ENCODE results near the gene SEZ6L. TPM values are rescaled to one million over a fixed set of nuclear protein-coding genes. Genes with fewer than 3 reads are reported as not detected.

SEZ6L gene
- total and polyA plus RNA-seq, 12 donors: 0.01 to 2.5 (median 0.28) TPM

GRCh38 chr22:26364066-26365015, 195.1 kb downstream of the SEZ6L start:
- ATAC-seq: peak; percentile 72 to 91 (median 84)
- H3K9me3 ChIP-seq: no peaks in the 10 kb centered on the region
- 38 to 39% methylated on average over 12 of the region's 12 CpGs for WGBS, 2 donors
- peaks cover 2 to 11% (median 5%) of the 10 kb centered on the region in 9 donors for H3K4me1 ChIP-seq
- peak; percentile 27 to 75 (median 65) for TF ChIP-seq CTCF (IDR thresholded peaks at IDR 0.05)
- no peaks in the 10 kb centered on the region for H3K36me3 ChIP-seq
- H3K4me3 ChIP-seq: no peak overlapping the region
- intact Hi-C loops (cut with DNase I): loop anchor here in 8 of 10 donors (2.0 to 10.0 kb wide), 5 partner anchors 93 to 300 kb away; no protein-coding TSS in a partner anchor
- DNase-seq: peak; percentile 17 to 53
- H3K27me3 ChIP-seq: peaks cover 0 to 43% (median 27%) of the 10 kb centered on the region in 7 donors
- H3K27ac ChIP-seq: no peak overlapping the region

GRCh38 chr22:26367402-26368245, 198.4 kb downstream of the SEZ6L start:
- no peak overlapping the region for H3K27ac ChIP-seq
- TF ChIP-seq CTCF (IDR thresholded peaks at IDR 0.05): peak; percentile 50 to 82 (median 75)
- WGBS, 2 donors: 43 to 44% methylated on average over 19 of the region's 19 CpGs
- H3K9me3 ChIP-seq: no peaks in the 10 kb centered on the region
- no peaks in the 10 kb centered on the region for H3K4me1 ChIP-seq
- intact Hi-C loops (cut with DNase I): loop anchor here in 4 of 10 donors (10.0 kb wide), 2 partner anchors 97 to 297 kb away; no protein-coding TSS in a partner anchor
- no peak overlapping the region for H3K4me3 ChIP-seq
- ATAC-seq (no peak), DNase-seq (peak in 1 of 2 donors; percentile 8)
- peaks cover 0 to 33% (median 17%) of the 10 kb centered on the region in 7 donors for H3K27me3 ChIP-seq
- no peaks in the 10 kb centered on the region for H3K36me3 ChIP-seq

GRCh38 chr22:26372890-26373289, 203.6 kb downstream of the SEZ6L start:
- no peak overlapping the region for H3K27ac ChIP-seq
- WGBS, 2 donors: 83 to 92% methylated on average over 4 of the region's 4 CpGs
- no peak overlapping the region for H3K4me3 ChIP-seq
- TF ChIP-seq CTCF (IDR thresholded peaks at IDR 0.05): no peak
- H3K27me3 ChIP-seq: peaks cover 0 to 77% (median 40%) of the 10 kb centered on the region in 7 donors
- no peaks in the 10 kb centered on the region for H3K9me3 ChIP-seq
- DNase-seq (no peak), ATAC-seq (no peak)
- intact Hi-C loops (cut with DNase I): loop anchor here in 1 of 10 donors (5.0 kb wide), 1 partner anchor 89 kb away; no protein-coding TSS in a partner anchor
- peaks cover 0 to 6% (median 0%) of the 10 kb centered on the region in 9 donors for H3K4me1 ChIP-seq
- H3K36me3 ChIP-seq: no peaks in the 10 kb centered on the region

Data from heart right ventricle (tissue), 16 donors.